SK-N-SH treated with all-trans-retinoic acid at 6 μM for 48 hours (cell line): ENCODE measurements around the gene SMAGP.

Experiments used
- ATAC-seq: fragments of 200-7000 bp; cut with Tn5 transposase; 3 replicates; pipeline ENCODE4 v1.9.1; 2020; ENCODE audit warnings: mild to moderate bottlenecking, moderate library complexity
- ARNTL ChIP-seq: fragments of 450-650 bp; formaldehyde crosslinking; IDR thresholded peaks from 2 replicates; pipeline ENCODE4 v1.5.0; 2020; ENCODE audit warnings: low read depth, mild to moderate bottlenecking, moderate library complexity, borderline replicate concordance
- BACH2 ChIP-seq: fragments of 250-450 bp; sonication (Bioruptor Pico); IDR thresholded peaks from 2 replicates; pipeline ENCODE4 v1.9.0; 2021; ENCODE audit warnings: mild to moderate bottlenecking, borderline replicate concordance
- CSDC2 ChIP-seq: fragments of 250-450 bp; sonication (Bioruptor Pico); IDR thresholded peaks from 2 replicates; pipeline ENCODE4 v1.5.0; 2020; ENCODE audit warnings: mild to moderate bottlenecking, moderate library complexity
- GLIS3 ChIP-seq: fragments of 250-450 bp; sonication (Bioruptor Pico); IDR thresholded peaks from 2 replicates; pipeline ENCODE4 v1.5.0; 2020; ENCODE audit warnings: mild to moderate bottlenecking, moderate library complexity
- ISL1 ChIP-seq: fragments of 250-450 bp; sonication (Bioruptor Pico); IDR thresholded peaks from 2 replicates; pipeline ENCODE4 v2.1.2; 2022; ENCODE audit warnings: mild to moderate bottlenecking, moderate library complexity
- PPARA ChIP-seq: fragments of 250-450 bp; sonication (Bioruptor Pico); IDR thresholded peaks from 2 replicates; pipeline ENCODE4 v1.5.0; 2020; ENCODE audit warnings: mild to moderate bottlenecking, borderline replicate concordance
- RARB ChIP-seq: fragments of 250-450 bp; sonication (Bioruptor Pico); IDR thresholded peaks from 2 replicates; pipeline ENCODE4 v1.8.0; 2021; ENCODE audit warnings: mild to moderate bottlenecking, moderate library complexity
- SNAI2 ChIP-seq: fragments of 250-450 bp; sonication (Bioruptor Pico); IDR thresholded peaks from 2 replicates; pipeline ENCODE4 v1.5.0; 2020; ENCODE audit warnings: mild to moderate bottlenecking, moderate library complexity
- TCF4 ChIP-seq: fragments of 250-450 bp; sonication (Bioruptor Pico); IDR thresholded peaks from 2 replicates; pipeline ENCODE4 v1.8.0; 2021; ENCODE audit warnings: mild to moderate bottlenecking, moderate library complexity, borderline replicate concordance
- ZC3H10 ChIP-seq: fragments of 250-450 bp; sonication (Bioruptor Pico); IDR thresholded peaks from 2 replicates; pipeline ENCODE4 v1.5.1; 2021; ENCODE audit warnings: mild to moderate bottlenecking, moderate library complexity
- ZFP3 ChIP-seq: fragments of 250-450 bp; sonication (Bioruptor Pico); IDR thresholded peaks from 2 replicates; pipeline ENCODE4 v1.5.0; 2020; ENCODE audit warnings: mild to moderate bottlenecking, moderate library complexity
- ZFP30 ChIP-seq: fragments of 450-650 bp; formaldehyde crosslinking; IDR thresholded peaks from 2 replicates; pipeline ENCODE4 v1.5.0; 2022; ENCODE audit warnings: mild to moderate bottlenecking, moderate library complexity
- ZNF565 ChIP-seq: fragments of 450-650 bp; formaldehyde crosslinking; conservative IDR thresholded peaks from 2 replicates; pipeline ENCODE4 v1.5.0; 2020; ENCODE audit warnings: low read depth, mild to moderate bottlenecking, moderate library complexity
- ZNF70 ChIP-seq: fragments of 450-650 bp; formaldehyde crosslinking; IDR thresholded peaks from 2 replicates; pipeline ENCODE4 v1.5.0; 2020; ENCODE audit warnings: mild to moderate bottlenecking, moderate library complexity
- ZNF8 ChIP-seq: fragments of 450-650 bp; formaldehyde crosslinking; IDR thresholded peaks from 2 replicates; pipeline ENCODE4 v1.5.0; 2020; ENCODE audit warnings: mild to moderate bottlenecking, moderate library complexity
- TF ChIP-seq, protein P1 (sequence below): fragments of 250-450 bp; sonication (Bioruptor Pico); IDR thresholded peaks from 2 replicates; pipeline ENCODE4 v1.5.1; 2021; ENCODE audit warnings: mild to moderate bottlenecking, moderate library complexity
- TF ChIP-seq, protein P2 (sequence below): fragments of 250-450 bp; sonication (Bioruptor Pico); IDR thresholded peaks from 2 replicates; pipeline ENCODE4 v1.5.0; 2020; ENCODE audit warnings: mild to moderate bottlenecking, moderate library complexity
- TF ChIP-seq, protein P3 (sequence below): fragments of 250-450 bp; sonication (Bioruptor Pico); IDR thresholded peaks from 2 replicates; pipeline ENCODE4 v1.5.1; 2020; ENCODE audit warnings: low read depth, mild to moderate bottlenecking, moderate library complexity
- TF ChIP-seq, protein P4 (sequence below): fragments of 250-450 bp; sonication (Bioruptor Pico); IDR thresholded peaks from 2 replicates; pipeline ENCODE4 v1.8.0; 2020; ENCODE audit warnings: mild to moderate bottlenecking, moderate library complexity, borderline replicate concordance
- TF ChIP-seq, protein P5 (sequence below): fragments of 250-450 bp; sonication (Bioruptor Pico); IDR thresholded peaks from 2 replicates; pipeline ENCODE4 v1.8.0; 2021; ENCODE audit warnings: low read depth, mild to moderate bottlenecking, moderate library complexity, borderline replicate concordance

SMAGP gene

DNA sequence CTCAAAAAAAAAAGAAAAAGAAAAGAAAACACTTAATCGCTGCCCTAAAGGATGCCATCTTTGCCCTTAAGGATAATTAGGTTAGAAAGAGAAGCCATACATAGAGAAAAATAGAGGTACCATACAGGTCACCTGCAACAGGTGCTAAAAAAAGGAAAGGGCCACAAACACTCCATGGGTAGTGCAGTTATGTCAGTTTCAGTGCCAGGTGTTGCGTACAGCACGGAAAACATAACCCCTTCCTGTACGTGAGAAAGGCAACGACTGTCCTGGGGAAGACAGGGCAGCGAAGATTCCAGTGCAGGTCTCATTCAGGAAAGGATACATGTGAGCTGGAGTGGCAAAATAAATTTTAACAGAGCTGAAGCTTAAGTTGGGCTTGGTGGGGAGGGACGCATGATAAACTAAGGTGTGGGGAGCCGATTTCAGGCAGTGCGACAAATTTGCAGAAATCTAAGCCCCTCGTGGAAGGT is 32.1 kb downstream of the SMAGP start:
- peak; percentile 8; the same call in 1 of the 3 replicates for ATAC-seq

DNA sequence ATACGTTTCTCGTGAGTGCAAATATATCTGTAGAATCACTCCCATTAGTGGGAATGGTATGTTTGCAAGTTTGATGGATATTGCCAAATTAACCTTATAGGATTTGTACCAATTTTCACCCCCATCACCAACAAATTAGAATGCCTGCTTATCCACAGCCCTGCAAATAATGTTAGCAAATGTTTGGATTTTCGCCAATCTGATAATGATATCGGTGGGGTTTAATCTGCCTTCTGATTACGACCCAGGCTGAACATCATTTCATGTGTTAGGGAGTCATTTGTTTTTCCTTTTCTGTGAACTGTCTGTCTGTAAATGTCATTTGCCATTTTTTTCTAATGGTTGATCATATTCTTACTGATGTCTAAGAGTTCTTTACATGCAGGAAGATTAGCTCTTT is 35.7 kb downstream of the SMAGP start:
- no peak for TF ChIP-seq ZNF565 (CRISPR knock-in tag)
- no peak for TF ChIP-seq ISL1 (CRISPR knock-in tag)
- ATAC-seq, result no peak

More for the DNA sequence above, 32.1 kb downstream of the SMAGP start:
- no peak for TF ChIP-seq ZFP30 (CRISPR knock-in tag)
- no peak for TF ChIP-seq GLIS3 (CRISPR knock-in tag)

DNA sequence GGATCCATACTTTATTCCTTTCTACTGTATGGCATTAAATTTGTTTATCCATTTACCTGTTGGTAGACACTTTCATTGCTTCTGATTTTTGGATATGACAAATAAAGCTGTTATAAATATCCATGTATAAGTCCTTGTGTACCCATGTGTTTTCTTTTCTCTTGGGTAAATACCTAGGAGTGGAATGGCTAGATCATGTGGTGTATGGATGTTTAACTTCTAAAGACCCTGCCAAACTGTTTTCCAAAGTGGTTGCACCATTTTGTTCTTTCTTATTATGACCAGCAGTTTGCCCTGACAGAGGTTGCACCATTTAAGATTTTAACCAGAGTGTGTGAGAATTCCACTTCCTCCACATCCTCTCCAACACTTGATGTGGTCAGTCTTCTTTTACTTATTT is 37.6 kb downstream of the SMAGP start:
- no peak for ATAC-seq
- TF ChIP-seq, protein P1, sequence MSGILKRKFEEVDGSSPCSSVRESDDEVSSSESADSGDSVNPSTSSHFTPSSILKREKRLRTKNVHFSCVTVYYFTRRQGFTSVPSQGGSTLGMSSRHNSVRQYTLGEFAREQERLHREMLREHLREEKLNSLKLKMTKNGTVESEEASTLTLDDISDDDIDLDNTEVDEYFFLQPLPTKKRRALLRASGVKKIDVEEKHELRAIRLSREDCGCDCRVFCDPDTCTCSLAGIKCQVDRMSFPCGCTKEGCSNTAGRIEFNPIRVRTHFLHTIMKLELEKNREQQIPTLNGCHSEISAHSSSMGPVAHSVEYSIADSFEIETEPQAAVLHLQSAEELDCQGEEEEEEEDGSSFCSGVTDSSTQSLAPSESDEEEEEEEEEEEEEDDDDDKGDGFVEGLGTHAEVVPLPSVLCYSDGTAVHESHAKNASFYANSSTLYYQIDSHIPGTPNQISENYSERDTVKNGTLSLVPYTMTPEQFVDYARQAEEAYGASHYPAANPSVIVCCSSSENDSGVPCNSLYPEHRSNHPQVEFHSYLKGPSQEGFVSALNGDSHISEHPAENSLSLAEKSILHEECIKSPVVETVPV, result no peak
- no peak for TF ChIP-seq TCF4 (CRISPR knock-in tag)
- TF ChIP-seq ZFP30 (CRISPR knock-in tag), result no peak
- no peak for TF ChIP-seq ZNF565 (CRISPR knock-in tag)
- no peak for TF ChIP-seq ZNF8 (CRISPR knock-in tag)
- TF ChIP-seq ZNF70, result no peak
- no peak for TF ChIP-seq ARNTL (CRISPR knock-in tag)
- TF ChIP-seq GLIS3 (CRISPR knock-in tag), result no peak
- no peak for TF ChIP-seq RARB (CRISPR knock-in tag)
- TF ChIP-seq, protein P2, sequence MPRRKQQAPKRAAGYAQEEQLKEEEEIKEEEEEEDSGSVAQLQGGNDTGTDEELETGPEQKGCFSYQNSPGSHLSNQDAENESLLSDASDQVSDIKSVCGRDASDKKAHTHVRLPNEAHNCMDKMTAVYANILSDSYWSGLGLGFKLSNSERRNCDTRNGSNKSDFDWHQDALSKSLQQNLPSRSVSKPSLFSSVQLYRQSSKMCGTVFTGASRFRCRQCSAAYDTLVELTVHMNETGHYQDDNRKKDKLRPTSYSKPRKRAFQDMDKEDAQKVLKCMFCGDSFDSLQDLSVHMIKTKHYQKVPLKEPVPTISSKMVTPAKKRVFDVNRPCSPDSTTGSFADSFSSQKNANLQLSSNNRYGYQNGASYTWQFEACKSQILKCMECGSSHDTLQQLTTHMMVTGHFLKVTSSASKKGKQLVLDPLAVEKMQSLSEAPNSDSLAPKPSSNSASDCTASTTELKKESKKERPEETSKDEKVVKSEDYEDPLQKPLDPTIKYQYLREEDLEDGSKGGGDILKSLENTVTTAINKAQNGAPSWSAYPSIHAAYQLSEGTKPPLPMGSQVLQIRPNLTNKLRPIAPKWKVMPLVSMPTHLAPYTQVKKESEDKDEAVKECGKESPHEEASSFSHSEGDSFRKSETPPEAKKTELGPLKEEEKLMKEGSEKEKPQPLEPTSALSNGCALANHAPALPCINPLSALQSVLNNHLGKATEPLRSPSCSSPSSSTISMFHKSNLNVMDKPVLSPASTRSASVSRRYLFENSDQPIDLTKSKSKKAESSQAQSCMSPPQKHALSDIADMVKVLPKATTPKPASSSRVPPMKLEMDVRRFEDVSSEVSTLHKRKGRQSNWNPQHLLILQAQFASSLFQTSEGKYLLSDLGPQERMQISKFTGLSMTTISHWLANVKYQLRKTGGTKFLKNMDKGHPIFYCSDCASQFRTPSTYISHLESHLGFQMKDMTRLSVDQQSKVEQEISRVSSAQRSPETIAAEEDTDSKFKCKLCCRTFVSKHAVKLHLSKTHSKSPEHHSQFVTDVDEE (CRISPR knock-in tag), result no peak
- TF ChIP-seq PPARA (CRISPR knock-in tag), result no peak
- no peak for TF ChIP-seq CSDC2
- TF ChIP-seq, protein P3, sequence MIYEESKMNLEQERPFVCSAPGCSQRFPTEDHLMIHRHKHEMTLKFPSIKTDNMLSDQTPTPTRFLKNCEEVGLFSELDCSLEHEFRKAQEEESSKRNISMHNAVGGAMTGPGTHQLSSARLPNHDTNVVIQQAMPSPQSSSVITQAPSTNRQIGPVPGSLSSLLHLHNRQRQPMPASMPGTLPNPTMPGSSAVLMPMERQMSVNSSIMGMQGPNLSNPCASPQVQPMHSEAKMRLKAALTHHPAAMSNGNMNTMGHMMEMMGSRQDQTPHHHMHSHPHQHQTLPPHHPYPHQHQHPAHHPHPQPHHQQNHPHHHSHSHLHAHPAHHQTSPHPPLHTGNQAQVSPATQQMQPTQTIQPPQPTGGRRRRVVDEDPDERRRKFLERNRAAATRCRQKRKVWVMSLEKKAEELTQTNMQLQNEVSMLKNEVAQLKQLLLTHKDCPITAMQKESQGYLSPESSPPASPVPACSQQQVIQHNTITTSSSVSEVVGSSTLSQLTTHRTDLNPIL, result no peak
- TF ChIP-seq ZFP3, result no peak
- no peak for TF ChIP-seq ZC3H10
- TF ChIP-seq BACH2 (CRISPR knock-in tag), result no peak

DNA sequence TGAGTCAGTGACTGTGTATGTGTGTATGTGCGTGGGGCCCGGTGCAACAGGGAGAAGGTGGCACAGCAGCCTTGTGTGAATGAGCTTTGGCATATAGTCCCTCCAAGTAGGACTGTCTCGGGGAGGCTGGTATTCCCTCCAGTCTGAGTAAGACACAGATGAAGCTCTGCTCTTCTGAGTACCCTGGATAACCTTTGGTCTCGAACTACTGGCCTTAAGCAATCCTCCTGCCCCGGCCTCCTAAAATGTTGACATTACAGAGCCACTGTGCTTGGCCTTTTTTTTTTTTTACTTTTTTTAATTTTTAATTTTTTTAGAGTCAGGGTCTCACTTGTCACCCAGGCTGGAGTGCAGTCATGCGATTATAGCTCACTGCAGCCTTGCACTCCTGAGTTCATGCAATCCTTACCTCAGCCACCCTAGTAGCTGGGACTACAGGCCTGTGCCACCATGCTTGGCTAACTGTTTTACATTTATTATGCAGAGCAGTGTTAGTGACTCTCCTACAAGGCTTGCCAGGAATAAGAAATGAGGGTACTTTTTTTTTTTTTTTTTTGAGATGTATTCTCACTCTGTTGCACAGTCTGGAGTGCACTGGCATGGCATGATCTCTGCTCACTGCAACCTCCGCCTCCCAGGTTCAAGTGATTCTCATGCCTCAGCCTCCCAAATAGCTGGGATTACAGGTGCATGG is 41.0 kb downstream of the SMAGP start:
- TF ChIP-seq ZNF8 (CRISPR knock-in tag) (no peak), CSDC2 (no peak), SNAI2 (CRISPR knock-in tag) (no peak), ZFP30 (CRISPR knock-in tag) (no peak), ZNF565 (CRISPR knock-in tag) (no peak), ZC3H10 (no peak)
- TF ChIP-seq, protein P4, sequence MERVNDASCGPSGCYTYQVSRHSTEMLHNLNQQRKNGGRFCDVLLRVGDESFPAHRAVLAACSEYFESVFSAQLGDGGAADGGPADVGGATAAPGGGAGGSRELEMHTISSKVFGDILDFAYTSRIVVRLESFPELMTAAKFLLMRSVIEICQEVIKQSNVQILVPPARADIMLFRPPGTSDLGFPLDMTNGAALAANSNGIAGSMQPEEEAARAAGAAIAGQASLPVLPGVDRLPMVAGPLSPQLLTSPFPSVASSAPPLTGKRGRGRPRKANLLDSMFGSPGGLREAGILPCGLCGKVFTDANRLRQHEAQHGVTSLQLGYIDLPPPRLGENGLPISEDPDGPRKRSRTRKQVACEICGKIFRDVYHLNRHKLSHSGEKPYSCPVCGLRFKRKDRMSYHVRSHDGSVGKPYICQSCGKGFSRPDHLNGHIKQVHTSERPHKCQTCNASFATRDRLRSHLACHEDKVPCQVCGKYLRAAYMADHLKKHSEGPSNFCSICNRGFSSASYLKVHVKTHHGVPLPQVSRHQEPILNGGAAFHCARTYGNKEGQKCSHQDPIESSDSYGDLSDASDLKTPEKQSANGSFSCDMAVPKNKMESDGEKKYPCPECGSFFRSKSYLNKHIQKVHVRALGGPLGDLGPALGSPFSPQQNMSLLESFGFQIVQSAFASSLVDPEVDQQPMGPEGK, result no peak
- TF ChIP-seq, protein P5, sequence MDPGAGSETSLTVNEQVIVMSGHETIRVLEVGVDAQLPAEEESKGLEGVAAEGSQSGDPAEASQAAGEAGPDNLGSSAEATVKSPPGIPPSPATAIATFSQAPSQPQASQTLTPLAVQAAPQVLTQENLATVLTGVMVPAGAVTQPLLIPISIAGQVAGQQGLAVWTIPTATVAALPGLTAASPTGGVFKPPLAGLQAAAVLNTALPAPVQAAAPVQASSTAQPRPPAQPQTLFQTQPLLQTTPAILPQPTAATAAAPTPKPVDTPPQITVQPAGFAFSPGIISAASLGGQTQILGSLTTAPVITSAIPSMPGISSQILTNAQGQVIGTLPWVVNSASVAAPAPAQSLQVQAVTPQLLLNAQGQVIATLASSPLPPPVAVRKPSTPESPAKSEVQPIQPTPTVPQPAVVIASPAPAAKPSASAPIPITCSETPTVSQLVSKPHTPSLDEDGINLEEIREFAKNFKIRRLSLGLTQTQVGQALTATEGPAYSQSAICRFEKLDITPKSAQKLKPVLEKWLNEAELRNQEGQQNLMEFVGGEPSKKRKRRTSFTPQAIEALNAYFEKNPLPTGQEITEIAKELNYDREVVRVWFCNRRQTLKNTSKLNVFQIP, result no peak
- ATAC-seq, result no peak
